ENCODE measurements around the gene DPEP3. TPM values are rescaled to one million over a fixed set of nuclear protein-coding genes. Genes with fewer than 3 reads are reported as not detected.

Gene DPEP3, protein sequence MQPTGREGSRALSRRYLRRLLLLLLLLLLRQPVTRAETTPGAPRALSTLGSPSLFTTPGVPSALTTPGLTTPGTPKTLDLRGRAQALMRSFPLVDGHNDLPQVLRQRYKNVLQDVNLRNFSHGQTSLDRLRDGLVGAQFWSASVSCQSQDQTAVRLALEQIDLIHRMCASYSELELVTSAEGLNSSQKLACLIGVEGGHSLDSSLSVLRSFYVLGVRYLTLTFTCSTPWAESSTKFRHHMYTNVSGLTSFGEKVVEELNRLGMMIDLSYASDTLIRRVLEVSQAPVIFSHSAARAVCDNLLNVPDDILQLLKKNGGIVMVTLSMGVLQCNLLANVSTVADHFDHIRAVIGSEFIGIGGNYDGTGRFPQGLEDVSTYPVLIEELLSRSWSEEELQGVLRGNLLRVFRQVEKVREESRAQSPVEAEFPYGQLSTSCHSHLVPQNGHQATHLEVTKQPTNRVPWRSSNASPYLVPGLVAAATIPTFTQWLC
- total RNA-seq, result not detected in 2 replicates

GRCh38 chr16:67979955-67980678, at the start of gene DPEP3:
DPEP3 (minus strand) TSS chr16:67980499; CDS start chr16:67980380, 119 bp downstream.

DNA sequence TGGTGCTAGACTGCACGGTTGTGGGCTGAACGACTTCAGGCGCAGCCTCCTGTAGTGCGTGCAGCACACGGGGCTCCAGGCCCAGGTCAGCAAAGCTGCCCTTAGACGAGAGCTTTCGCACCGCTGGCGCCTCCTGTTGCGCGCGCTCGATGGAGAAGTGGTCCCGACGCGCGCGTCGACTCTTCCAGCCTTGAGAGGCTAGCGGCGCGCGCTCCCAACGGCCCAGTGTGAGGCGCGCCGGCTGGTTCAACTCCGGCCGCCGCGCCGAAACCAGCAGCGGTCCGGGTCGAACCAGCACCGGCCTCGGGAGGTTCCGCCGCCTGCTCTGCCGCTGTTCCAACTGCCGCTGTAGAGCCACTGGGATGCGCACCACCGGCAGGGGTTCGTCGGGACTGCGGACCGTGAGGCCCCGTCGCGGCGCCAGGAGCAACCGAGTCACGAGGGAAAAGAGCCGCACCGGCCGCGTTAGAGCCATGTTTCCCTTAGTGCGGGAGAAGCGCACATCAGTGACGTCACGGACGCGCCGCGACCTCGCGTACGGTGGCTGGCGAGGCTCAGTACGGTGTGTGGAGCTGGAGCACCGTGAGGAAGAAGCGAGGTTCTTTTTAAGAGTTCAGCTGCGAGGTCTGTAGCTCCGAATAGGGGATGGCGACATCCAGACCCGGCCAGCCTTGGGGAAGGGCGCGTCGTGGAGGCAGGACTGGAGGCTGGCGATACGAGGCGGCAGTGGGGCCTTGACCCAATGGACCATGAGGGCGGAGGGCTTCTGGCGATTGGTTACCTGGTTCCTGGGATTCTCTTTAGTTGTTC, 42.6 kb upstream of the DPEP3 start, which contains the start of the genes DDX28 and DUS2:
Gene DDX28 (minus strand): TSS at position 505 of the 810 bp plus-strand sequence. CDS start 30 bp downstream, at position 475.
Gene DUS2 (plus strand): TSS at position 557 of the 810 bp plus-strand sequence. CDS start 14,740 bp downstream, outside the sequence.

GRCh38 chr16:68015681-68016080, 35.4 kb upstream of the DPEP3 start, which contains the start of gene DPEP2NB:
DPEP2NB (minus strand) TSS chr16:68015911; CDS start chr16:68015770, 141 bp downstream.

DNA sequence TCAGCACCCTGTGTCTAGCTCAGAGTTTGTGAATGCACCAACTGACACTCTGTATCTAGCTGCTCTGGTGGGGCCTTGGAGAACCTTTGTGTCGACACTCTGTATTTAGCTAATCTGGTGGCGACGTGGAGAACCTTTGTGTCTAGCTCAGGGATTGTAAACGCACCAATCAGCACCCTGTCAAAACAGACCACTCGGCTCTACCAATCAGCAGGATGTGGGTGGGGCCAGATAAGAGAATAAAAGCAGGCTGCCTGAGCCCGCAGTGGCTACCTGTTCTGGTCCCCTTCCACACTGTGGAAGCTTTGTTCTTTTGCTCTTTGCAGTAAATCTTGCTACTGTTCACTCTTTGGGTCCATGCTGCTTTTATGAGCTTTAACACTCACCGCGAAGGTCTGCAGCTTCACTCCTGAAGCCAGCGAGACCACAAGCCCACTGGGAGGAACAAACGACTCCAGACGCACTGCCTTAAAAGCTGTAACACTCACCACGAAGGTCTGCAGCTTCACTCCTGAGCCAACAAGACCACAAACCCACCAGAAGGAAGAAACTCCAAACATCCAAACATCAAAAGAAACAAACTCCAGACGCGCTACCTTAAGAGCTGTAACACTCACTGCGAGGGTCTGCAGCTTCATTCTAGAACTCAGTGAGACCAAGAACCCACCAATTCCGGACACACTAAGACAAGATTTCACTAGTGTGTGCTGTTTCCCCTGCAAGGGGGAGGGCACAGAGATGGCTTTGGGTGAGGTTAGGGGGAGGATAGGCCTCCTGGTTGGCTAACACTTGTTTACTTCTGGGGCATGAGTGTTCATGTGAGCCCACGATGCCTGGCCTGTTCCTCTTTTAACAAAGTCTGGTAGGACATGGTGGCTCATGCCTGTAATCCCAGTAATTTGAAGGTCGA, 18.7 kb upstream of the DPEP3 start, which contains the start of gene DPEP2:
Gene DPEP2 (minus strand): TSS at position 706 of the 910 bp plus-strand sequence. CDS start 6,272 bp downstream, outside the sequence.

GRCh38 chr16:67968400-67969253, 11.7 kb downstream of the DPEP3 start, which contains the start of gene SLC12A4:
SLC12A4 (minus strand) TSS chr16:67968637; CDS start chr16:67968553, 84 bp downstream.

DNA sequence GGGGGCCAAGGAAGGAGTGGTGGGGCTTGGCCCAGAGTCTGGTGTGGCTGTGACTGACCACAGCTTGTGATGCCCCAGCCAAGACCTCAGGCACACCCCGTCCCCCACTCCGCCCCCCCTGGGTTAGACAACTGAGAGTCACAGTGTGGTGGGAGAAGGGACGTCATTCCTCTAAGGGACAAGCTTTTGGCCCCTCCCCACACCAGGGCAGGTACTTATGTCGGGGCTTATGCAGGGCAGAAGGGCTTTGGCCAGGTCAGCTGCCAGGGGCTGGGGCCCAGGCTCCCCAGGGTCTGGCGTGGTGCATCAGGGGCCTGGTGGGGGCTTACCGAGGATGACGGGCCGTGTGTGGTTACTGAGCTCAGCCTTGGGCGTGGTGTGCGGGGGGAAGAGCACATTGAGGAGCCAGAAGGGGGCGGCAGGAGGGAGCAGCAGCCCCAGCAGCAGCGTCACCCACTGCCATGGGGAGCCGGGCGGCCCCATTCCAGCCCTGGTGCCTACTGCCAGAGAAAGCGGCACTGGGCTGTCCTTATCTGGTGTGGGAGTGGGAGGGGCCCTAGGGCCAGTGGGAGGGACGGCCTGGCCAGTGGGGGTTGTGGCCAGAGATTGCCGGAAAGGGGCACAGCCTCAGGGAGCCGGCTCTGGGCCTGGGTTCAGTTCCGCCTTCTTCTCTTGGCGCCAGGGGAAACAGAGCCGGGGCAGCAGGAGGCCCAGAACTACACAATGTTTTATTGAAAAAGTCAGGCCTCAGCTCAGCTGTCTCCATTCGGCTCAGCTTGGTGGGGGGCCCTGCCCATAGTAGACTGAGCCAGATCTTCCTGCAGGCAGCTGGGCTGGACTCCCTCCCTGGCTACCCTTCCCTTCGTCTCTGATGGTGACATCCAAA, 36.4 kb downstream of the DPEP3 start, which contains the start of gene LCAT:
Gene LCAT (minus strand): TSS at position 502 of the 886 bp plus-strand sequence. CDS start 19 bp downstream, at position 483.

DNA sequence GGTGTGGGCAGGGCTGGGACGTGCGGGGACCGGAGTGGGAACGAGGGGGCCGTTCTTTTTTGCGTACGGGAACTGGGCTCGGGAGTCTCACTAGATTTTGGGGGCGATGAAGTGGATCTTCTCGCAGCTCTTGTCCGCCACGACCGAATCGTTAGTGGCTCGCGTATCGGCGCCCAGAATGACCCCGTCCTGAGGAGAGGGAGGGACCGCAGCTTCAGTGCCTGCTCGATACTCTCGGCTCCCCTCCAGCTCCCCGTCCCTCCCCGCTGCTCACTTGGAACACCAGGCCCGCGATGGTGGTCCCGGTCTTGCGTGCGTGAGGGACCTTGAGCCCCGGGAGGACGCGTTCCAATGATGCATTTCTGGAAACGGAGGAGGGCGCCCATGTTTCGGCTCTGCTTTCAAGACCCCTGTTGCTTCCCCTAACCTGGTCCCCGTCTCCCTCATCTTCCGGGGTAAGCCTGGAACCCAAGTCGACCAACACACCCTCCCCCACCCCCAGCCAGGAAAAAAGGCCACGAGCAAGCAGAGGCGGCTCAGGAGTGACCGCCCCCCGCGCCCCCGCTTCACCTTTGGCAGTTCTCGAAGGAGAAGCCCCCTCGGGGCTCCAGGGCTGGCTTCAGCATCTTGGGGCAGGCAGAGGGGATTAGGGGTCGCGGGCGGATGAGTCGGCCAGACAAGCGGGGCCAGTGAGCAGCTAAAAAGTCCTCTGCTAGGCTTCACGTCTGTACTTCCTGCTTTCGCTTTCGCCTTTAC, 44.0 kb downstream of the DPEP3 start, which contains the start of gene PSMB10:
Gene PSMB10 (minus strand): TSS at position 727 of the 756 bp plus-strand sequence. CDS start 101 bp downstream, at position 626.

DNA sequence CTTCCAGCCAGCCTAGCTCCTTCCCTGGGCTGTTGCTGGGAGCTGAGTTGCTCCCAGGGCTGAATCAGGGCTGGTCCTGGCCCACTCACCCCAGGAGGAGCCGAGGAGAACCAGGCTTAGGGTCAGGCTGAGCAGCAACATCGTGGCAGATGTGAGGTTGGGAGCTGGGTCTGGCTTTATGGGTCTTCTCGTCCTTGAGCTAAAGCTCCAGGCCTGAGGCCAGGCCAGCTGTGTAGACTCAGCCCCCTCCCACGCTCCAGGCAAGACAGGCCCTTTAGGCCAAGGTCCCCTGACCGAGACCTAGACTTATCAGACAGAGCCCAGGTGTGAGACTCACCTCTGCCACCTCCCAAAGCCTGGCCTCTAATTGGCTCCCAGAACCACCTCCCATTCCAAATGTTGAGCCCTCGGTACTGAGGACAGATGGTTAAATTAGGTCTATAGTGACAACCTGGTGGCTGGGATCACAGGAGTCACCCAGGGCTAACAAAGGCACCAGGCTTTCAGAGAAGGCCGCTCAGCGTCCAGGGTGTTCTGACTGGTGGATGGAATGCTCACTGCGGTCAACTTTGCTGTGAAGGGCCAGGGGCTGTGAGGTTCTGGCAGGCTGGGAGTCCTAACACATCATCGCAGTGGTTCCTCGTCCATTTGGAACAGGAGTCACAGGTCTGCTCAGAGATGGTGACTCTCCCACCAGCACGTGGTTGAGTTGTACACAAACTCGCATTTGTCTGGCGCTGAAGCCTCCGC, 48.4 kb downstream of the DPEP3 start, which contains the start of gene CTRL:
Gene CTRL (minus strand): TSS at position 151 of the 750 bp plus-strand sequence. CDS start 10 bp downstream, at position 141.

Other genes with a start within 250 kb of the DPEP3 start
- 7.8 and 7.9 TPM in 2 replicates for gene RANBP10, start 173.9 kb downstream of the DPEP3 start, total RNA-seq
- gene TSNAXIP1, start 173.6 kb downstream of the DPEP3 start, total RNA-seq, result 0.78 and 1.0 TPM in 2 replicates
- gene THAP11, start 138.2 kb downstream of the DPEP3 start, total RNA-seq, result 41.7 and 43.2 TPM in 2 replicates
- 119 and 132 TPM in 2 replicates for gene NUTF2, start 133.6 kb downstream of the DPEP3 start, total RNA-seq
- 23.2 and 28.0 TPM in 2 replicates for gene CENPT, start 132.8 kb downstream of the DPEP3 start, total RNA-seq
- 61.3 and 82.1 TPM in 2 replicates for gene EDC4, start 107.4 kb downstream of the DPEP3 start, total RNA-seq
- gene NRN1L, start 95.6 kb downstream of the DPEP3 start, total RNA-seq, result not detected in 2 replicates
- 29.5 and 36.0 TPM in 2 replicates for gene PSKH1, start 87.2 kb downstream of the DPEP3 start, total RNA-seq
- gene CTRL, start 48.6 kb downstream of the DPEP3 start, total RNA-seq, result 0.30 and 0.85 TPM in 2 replicates
- 31.5 and 33.7 TPM in 2 replicates for gene PSMB10, start 43.6 kb downstream of the DPEP3 start, total RNA-seq
- 11.8 and 12.6 TPM in 2 replicates for gene LCAT, start 36.4 kb downstream of the DPEP3 start, total RNA-seq
- 152 and 170 TPM in 2 replicates for gene SLC12A4, start 11.9 kb downstream of the DPEP3 start, total RNA-seq
- not detected in 2 replicates for gene DPEP2, start 19.0 kb upstream of the DPEP3 start, total RNA-seq
- not detected in 2 replicates for gene DPEP2NB, start 35.4 kb upstream of the DPEP3 start, total RNA-seq
- 7.0 and 8.9 TPM in 2 replicates for gene DDX28, start 42.7 kb upstream of the DPEP3 start, total RNA-seq
- gene DUS2, start 42.8 kb upstream of the DPEP3 start, total RNA-seq, result 15.8 and 18.9 TPM in 2 replicates
- 17.7 and 18.5 TPM in 2 replicates for gene NFATC3, start 104.9 kb upstream of the DPEP3 start, total RNA-seq

All from smooth muscle cell of the pulmonary artery (primary cell).